WTC11 (cell line): Measurements from ENCODE around the gene CA10. TPM values are rescaled to one million over a fixed set of nuclear protein-coding genes. Genes with fewer than 3 reads are reported as not detected.

Experiments used
- ATAC-seq: fragments of 200-7000 bp; cut with Tn5 transposase; 2 replicates; pipeline ENCODE4 v1.10.0; 2021; ENCODE audit warnings: mild to moderate bottlenecking, moderate library complexity
- CTCF ChIA-PET: fragments of 300-600 bp; sonication (Branson Sonifier 250); formaldehyde crosslinking; loops from one replicate; lab custom pipeline; 2021; ENCODE audit warnings: antibody characterized with exemption; lab: Charles Lee
- POLR2A ChIA-PET: fragments of 350-600 bp; sonication (Branson Sonifier 250); formaldehyde crosslinking; loops from one replicate; lab custom pipeline; 2021; ENCODE audit warnings: antibody characterized with exemption; lab: Charles Lee
- DNase-seq: peaks from one replicate; pipeline ENCODE4 v3.0.0; 2021; ENCODE audit warnings: low spot score
- H3K27ac Mint-ChIP-seq: 2 replicates; pipeline ENCODE4 v1.8.0; 2021; ENCODE audit warnings: mixed read lengths
- H3K27me3 Mint-ChIP-seq: 2 replicates; pipeline ENCODE4 v1.8.0; 2021; ENCODE audit warnings: low read depth, mild to moderate bottlenecking, moderate library complexity, mixed read lengths
- H3K36me3 Mint-ChIP-seq: 2 replicates; pipeline ENCODE4 v1.8.0; 2021; ENCODE audit warnings: mixed read lengths
- H3K4me1 Mint-ChIP-seq: 2 replicates; pipeline ENCODE4 v1.8.0; 2022; ENCODE audit warnings: mixed read lengths
- H3K4me3 Mint-ChIP-seq: 2 replicates; pipeline ENCODE4 v1.8.0; 2021; ENCODE audit warnings: mild to moderate bottlenecking, moderate library complexity, mixed read lengths
- H3K9me3 Mint-ChIP-seq: 2 replicates; pipeline ENCODE4 v1.8.0; 2021; ENCODE audit warnings: mixed read lengths
- ATF1 ChIP-seq: sonication (generic); formaldehyde crosslinking; IDR thresholded peaks from 2 replicates; pipeline ENCODE4 v1.8.1; 2023; ENCODE audit warnings: mild to moderate bottlenecking, moderate library complexity, missing genetic modification reagents
- CREM ChIP-seq: sonication (generic); formaldehyde crosslinking; IDR thresholded peaks from 2 replicates; pipeline ENCODE4 v1.8.1; 2022; ENCODE audit warnings: mild to moderate bottlenecking, missing genetic modification reagents, moderate library complexity
- NFYB ChIP-seq: sonication (generic); formaldehyde crosslinking; conservative IDR thresholded peaks from 2 replicates; pipeline ENCODE4 v1.8.0; 2022; ENCODE audit warnings: low read depth, missing genetic modification reagents
- NR1H2 ChIP-seq: sonication (generic); formaldehyde crosslinking; IDR thresholded peaks from 2 replicates; pipeline ENCODE4 v1.9.0; 2021; ENCODE audit warnings: mild to moderate bottlenecking, moderate library complexity, missing genetic modification reagents
- RORB ChIP-seq: fragments of 250-450 bp; sonication (Bioruptor Pico); IDR thresholded peaks from 2 replicates; pipeline ENCODE4 v1.9.0; 2021; ENCODE audit warnings: mild to moderate bottlenecking
- SMAD4 ChIP-seq: sonication (generic); formaldehyde crosslinking; IDR thresholded peaks from 2 replicates; pipeline ENCODE4 v1.8.0; 2022; ENCODE audit warnings: mild to moderate bottlenecking, missing genetic modification reagents
- SP1 ChIP-seq: sonication (generic); formaldehyde crosslinking; conservative IDR thresholded peaks from 2 replicates; pipeline ENCODE4 v1.8.1; 2022; ENCODE audit warnings: missing genetic modification reagents
- ZNF263 ChIP-seq: sonication (generic); formaldehyde crosslinking; IDR thresholded peaks from 2 replicates; pipeline ENCODE4 v1.8.1; 2022; ENCODE audit warnings: low read depth, mild to moderate bottlenecking, moderate library complexity, missing genetic modification reagents
- ZNF317 ChIP-seq: sonication (generic); formaldehyde crosslinking; IDR thresholded peaks from 2 replicates; pipeline ENCODE4 v1.8.1; 2023; ENCODE audit warnings: low read depth, mild to moderate bottlenecking, moderate library complexity, missing genetic modification reagents, borderline replicate concordance
- ZNF423 ChIP-seq: fragments of 250-450 bp; sonication (Bioruptor Pico); IDR thresholded peaks from 2 replicates; pipeline ENCODE4 v2.1.2; 2022; ENCODE audit warnings: mild to moderate bottlenecking, moderate library complexity
- total RNA-seq: library from RNA; stranded (reverse); gene quantifications from 3 replicates; pipeline ENCODE4 v1.2.3, GENCODE V29; 2021
- TF ChIP-seq, protein P1 (sequence below): sonication (generic); formaldehyde crosslinking; IDR thresholded peaks from 2 replicates; pipeline ENCODE4 v1.8.1; 2023; ENCODE audit warnings: mild to moderate bottlenecking, missing genetic modification reagents, moderate library complexity
- TF ChIP-seq, protein P2 (sequence below): fragments of 250-450 bp; sonication (Bioruptor Pico); conservative IDR thresholded peaks from 2 replicates; pipeline ENCODE4 v1.9.0; 2021; ENCODE audit warnings: mild to moderate bottlenecking
- TF ChIP-seq, protein P3 (sequence below): fragments of 250-450 bp; sonication (Bioruptor Pico); IDR thresholded peaks from 2 replicates; pipeline ENCODE4 v2.1.2; 2022; ENCODE audit warnings: mild to moderate bottlenecking, moderate library complexity
- TF ChIP-seq, protein P4 (sequence below): sonication (generic); formaldehyde crosslinking; IDR thresholded peaks from 2 replicates; pipeline ENCODE4 v1.8.0; 2022; ENCODE audit warnings: mild to moderate bottlenecking, missing genetic modification reagents
- TF ChIP-seq, protein P5 (sequence below): fragments of 200-600 bp; IDR thresholded peaks from 2 replicates; pipeline ENCODE4 v1.8.0; 2022; ENCODE audit warnings: antibody characterized with exemption
- TF ChIP-seq, protein P6 (sequence below): sonication (generic); formaldehyde crosslinking; IDR thresholded peaks from 2 replicates; pipeline ENCODE4 v1.8.1; 2023; ENCODE audit warnings: mild to moderate bottlenecking, missing genetic modification reagents, moderate library complexity
- TF ChIP-seq, protein P7 (sequence below): sonication (generic); formaldehyde crosslinking; IDR thresholded peaks from 2 replicates; pipeline ENCODE4 v1.8.1; 2023; ENCODE audit warnings: mild to moderate bottlenecking, missing genetic modification reagents

Gene CA10
- total RNA-seq, 1 experiment from 2014 or later = 0.90 TPM

DNA sequence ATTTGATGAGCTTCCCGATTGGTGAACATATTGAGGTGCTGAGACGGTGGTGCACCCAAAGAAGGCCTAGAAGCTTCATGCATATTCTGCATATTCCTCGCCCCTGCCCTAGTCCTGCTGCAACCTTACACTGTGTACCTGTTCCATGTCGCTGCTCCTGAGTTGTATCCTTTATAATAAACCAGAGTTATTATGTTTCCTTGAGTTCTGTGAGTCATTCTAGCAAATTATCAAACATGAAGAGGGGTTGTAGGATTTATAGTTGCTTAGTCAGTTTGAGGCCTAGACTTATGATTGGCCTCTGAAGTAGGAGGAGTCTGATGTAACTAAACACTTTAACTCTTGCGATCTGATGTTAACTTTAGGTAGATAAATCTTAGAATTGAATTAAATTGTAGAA lies 436.8 kb downstream of the CA10 start:
- Mint-ChIP-seq H3K4me1 (no peaks in the 10 kb centered on the region), H3K9me3 (peaks cover 46% of the 10 kb centered on the region), H3K36me3 (peaks cover 6% of the 10 kb centered on the region; the same call in 1 of the 2 replicates), H3K4me3 (no peak overlapping the region), H3K27ac (no peak overlapping the region), H3K27me3 (peaks cover 2% of the 10 kb centered on the region; the same call in 1 of the 2 replicates)
- POLR2A ChIA-PET = no interaction called here
- no peak for TF ChIP-seq SMAD4 (CRISPR knock-in tag)
- TF ChIP-seq ATF1 (CRISPR knock-in tag) = no peak
- no peak for TF ChIP-seq ZNF423 (CRISPR knock-in tag)
- no peak for TF ChIP-seq NFYB
- TF ChIP-seq, protein P1, sequence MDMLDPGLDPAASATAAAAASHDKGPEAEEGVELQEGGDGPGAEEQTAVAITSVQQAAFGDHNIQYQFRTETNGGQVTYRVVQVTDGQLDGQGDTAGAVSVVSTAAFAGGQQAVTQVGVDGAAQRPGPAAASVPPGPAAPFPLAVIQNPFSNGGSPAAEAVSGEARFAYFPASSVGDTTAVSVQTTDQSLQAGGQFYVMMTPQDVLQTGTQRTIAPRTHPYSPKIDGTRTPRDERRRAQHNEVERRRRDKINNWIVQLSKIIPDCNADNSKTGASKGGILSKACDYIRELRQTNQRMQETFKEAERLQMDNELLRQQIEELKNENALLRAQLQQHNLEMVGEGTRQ = no peak
- no peak for ATAC-seq
- CTCF ChIA-PET = no interaction called here
- DNase-seq = no peak

DNA sequence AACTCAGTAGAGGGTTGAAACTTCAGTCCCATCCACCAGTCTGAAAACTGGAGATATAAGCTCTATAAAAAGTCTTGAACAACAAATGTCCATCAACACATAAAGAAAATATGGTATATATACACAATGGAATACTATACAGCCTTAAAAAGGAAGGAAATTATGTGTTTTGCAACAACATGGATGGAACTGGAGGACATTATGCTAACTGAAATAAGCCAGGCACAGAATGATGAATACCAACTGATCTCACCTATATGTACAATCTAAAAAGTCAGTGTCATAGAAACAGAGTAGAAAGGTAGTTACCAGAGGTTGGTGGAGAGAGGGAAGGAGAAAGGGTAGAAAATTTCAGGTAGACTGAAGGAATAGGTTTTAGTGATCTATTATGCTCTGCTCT lies 438.1 kb downstream of the CA10 start:
- CTCF ChIA-PET = no interaction called here
- ATAC-seq = no peak
- H3K4me3 Mint-ChIP-seq = no peak overlapping the region

More for the DNA sequence above, 438.1 kb downstream of the CA10 start:
- no peak for DNase-seq
- Mint-ChIP-seq H3K4me1 (no peaks in the 10 kb centered on the region), H3K27me3 (peaks cover 2% of the 10 kb centered on the region; the same call in 1 of the 2 replicates), H3K36me3 (peaks cover 6% of the 10 kb centered on the region; the same call in 1 of the 2 replicates), H3K9me3 (peaks cover 43% of the 10 kb centered on the region), H3K27ac (no peak overlapping the region)
- TF ChIP-seq ZNF263 (CRISPR knock-in tag) (no peak), NR1H2 (CRISPR knock-in tag) (no peak), ZNF317 (CRISPR knock-in tag) (no peak), RORB (CRISPR knock-in tag) (no peak), CREM (CRISPR knock-in tag) (no peak), SP1 (no peak)
- TF ChIP-seq, protein P2, sequence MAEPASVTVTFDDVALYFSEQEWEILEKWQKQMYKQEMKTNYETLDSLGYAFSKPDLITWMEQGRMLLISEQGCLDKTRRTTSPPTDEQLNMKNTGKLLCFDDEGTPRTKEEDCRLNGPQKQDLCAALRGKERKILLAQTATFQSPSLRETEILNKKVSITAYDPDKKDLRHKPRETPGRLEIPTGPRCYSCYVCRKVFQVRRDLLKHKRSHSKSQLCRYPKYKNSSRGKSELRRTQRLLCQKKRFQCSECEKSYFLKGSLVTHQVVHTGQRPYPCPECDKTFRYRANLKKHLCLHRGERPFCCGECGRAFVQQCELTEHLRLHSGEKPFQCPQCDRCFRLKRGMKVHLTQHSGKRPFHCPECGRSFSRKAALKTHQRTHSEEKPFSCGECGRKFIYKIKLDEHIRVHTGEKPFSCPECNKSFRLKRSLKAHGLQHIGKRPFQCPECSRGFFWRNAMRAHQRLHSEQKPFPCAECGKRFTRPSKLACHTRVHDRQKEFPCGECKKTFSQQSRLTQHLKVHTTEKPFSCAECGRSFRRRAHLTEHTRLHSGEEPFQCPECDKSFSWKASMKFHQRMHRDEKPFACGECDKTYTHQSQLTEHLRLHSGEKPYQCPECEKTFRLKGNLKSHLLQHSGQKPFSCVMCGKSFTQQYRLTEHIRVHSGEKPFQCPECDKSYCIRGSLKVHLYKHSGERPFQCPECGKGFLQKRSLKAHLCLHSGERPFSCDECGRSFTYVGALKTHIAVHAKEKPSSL (CRISPR knock-in tag) = no peak
- TF ChIP-seq, protein P3, sequence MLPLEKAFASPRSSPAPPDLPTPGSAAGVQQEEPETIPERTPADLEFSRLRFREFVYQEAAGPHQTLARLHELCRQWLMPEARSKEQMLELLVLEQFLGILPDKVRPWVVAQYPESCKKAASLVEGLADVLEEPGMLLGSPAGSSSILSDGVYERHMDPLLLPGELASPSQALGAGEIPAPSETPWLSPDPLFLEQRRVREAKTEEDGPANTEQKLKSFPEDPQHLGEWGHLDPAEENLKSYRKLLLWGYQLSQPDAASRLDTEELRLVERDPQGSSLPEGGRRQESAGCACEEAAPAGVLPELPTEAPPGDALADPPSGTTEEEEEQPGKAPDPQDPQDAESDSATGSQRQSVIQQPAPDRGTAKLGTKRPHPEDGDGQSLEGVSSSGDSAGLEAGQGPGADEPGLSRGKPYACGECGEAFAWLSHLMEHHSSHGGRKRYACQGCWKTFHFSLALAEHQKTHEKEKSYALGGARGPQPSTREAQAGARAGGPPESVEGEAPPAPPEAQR (CRISPR knock-in tag) = no peak
- TF ChIP-seq, protein P4, sequence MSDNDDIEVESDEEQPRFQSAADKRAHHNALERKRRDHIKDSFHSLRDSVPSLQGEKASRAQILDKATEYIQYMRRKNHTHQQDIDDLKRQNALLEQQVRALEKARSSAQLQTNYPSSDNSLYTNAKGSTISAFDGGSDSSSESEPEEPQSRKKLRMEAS (CRISPR knock-in tag) = no peak
- TF ChIP-seq, protein P5, sequence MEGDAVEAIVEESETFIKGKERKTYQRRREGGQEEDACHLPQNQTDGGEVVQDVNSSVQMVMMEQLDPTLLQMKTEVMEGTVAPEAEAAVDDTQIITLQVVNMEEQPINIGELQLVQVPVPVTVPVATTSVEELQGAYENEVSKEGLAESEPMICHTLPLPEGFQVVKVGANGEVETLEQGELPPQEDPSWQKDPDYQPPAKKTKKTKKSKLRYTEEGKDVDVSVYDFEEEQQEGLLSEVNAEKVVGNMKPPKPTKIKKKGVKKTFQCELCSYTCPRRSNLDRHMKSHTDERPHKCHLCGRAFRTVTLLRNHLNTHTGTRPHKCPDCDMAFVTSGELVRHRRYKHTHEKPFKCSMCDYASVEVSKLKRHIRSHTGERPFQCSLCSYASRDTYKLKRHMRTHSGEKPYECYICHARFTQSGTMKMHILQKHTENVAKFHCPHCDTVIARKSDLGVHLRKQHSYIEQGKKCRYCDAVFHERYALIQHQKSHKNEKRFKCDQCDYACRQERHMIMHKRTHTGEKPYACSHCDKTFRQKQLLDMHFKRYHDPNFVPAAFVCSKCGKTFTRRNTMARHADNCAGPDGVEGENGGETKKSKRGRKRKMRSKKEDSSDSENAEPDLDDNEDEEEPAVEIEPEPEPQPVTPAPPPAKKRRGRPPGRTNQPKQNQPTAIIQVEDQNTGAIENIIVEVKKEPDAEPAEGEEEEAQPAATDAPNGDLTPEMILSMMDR = no peak
- TF ChIP-seq, protein P6, sequence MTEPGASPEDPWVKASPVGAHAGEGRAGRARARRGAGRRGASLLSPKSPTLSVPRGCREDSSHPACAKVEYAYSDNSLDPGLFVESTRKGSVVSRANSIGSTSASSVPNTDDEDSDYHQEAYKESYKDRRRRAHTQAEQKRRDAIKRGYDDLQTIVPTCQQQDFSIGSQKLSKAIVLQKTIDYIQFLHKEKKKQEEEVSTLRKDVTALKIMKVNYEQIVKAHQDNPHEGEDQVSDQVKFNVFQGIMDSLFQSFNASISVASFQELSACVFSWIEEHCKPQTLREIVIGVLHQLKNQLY (CRISPR knock-in tag) = no peak
- TF ChIP-seq, protein P7, sequence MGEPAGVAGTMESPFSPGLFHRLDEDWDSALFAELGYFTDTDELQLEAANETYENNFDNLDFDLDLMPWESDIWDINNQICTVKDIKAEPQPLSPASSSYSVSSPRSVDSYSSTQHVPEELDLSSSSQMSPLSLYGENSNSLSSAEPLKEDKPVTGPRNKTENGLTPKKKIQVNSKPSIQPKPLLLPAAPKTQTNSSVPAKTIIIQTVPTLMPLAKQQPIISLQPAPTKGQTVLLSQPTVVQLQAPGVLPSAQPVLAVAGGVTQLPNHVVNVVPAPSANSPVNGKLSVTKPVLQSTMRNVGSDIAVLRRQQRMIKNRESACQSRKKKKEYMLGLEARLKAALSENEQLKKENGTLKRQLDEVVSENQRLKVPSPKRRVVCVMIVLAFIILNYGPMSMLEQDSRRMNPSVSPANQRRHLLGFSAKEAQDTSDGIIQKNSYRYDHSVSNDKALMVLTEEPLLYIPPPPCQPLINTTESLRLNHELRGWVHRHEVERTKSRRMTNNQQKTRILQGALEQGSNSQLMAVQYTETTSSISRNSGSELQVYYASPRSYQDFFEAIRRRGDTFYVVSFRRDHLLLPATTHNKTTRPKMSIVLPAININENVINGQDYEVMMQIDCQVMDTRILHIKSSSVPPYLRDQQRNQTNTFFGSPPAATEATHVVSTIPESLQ = no peak
- POLR2A ChIA-PET = no interaction called here
